HCT116 (cell line): Measurements from ENCODE around the gene TEKT2.

Experiments
- CEBPB ChIP-seq: IDR thresholded peaks from 2 replicates; pipeline ENCODE4 v1.6.1; 2012; ENCODE audit warnings: low read depth
- CTCF ChIP-seq, 3 experiments: fragments of 200-600 bp in 1 of 3; sonication (generic) in 1 of 3; IDR thresholded peaks in 2 of 3; conservative IDR thresholded peaks in 1 of 3; 2 replicates each; pipeline ENCODE4 v1.5.1; 2012 to 2017; ENCODE audit warnings: low read depth in 2 of 3, low read length in 2 of 3, antibody characterized with exemption in 1 of 3, borderline replicate concordance in 1 of 3, control low read depth in 1 of 3, mild to moderate bottlenecking in 1 of 3, mixed read lengths in 1 of 3, mixed run types in 1 of 3, moderate library complexity in 1 of 3; ENCODE audit not compliant: insufficient read depth in 1 of 3
- EGR1 ChIP-seq: IDR thresholded peaks from 2 replicates; pipeline ENCODE4 v1.6.1; 2012; ENCODE audit warnings: low read depth
- EZH2 ChIP-seq: fragments of 200-600 bp; sonication (generic); IDR thresholded peaks from 2 replicates; pipeline ENCODE4 v1.6.1; 2017; ENCODE audit warnings: antibody characterized with exemption, mixed run types
- MAX ChIP-seq: IDR thresholded peaks from 2 replicates; pipeline ENCODE4 v1.6.1; 2012
- POLR2A ChIP-seq: IDR thresholded peaks from 2 replicates; pipeline ENCODE4 v1.7.0; 2011; ENCODE audit warnings: borderline replicate concordance; ENCODE audit not compliant: insufficient read depth, insufficient read length; ENCODE audit errors: extremely low read depth
- POLR2AphosphoS5 ChIP-seq: IDR thresholded peaks from 2 replicates; pipeline ENCODE4 v1.6.1; 2011; ENCODE audit warnings: mild to moderate bottlenecking, low read depth, low read length, moderate library complexity
- REST ChIP-seq: IDR thresholded peaks from 2 replicates; pipeline ENCODE4 v1.6.1; 2012; ENCODE audit warnings: low read depth
- SIN3A ChIP-seq: IDR thresholded peaks from 2 replicates; pipeline ENCODE4 v1.6.1; 2012; ENCODE audit warnings: low read depth

- no peak for TF ChIP-seq POLR2AphosphoS5
- TF ChIP-seq CTCF (IDR thresholded peaks at IDR 0.05 in 2 of 3, conservative IDR thresholded peaks at IDR 0.05 in 1 of 3; ENCODE audit: borderline replicate concordance in 1 of 3, insufficient read depth in 1 of 3, low read depth in 2 of 3, low read length in 2 of 3) = no peak
- no peak for TF ChIP-seq CEBPB
- no peak for TF ChIP-seq POLR2A
- TF ChIP-seq REST = no peak
- TF ChIP-seq EZH2 = no peak
- TF ChIP-seq EGR1 = no peak
- TF ChIP-seq MAX = no peak
- TF ChIP-seq SIN3A = no peak
These were observed 53.9 kb downstream of the TEKT2 start for GRCh38 chr1:36137776-36138175.
